ENCODE measurements around the gene CDC34.

CDC34 gene

GRCh38 chr19:589693-590395, 58.3 kb downstream of the CDC34 start, which contains the start of gene HCN2:
TSS of gene HCN2 (plus strand) at chr19:589881. CDS start at chr19:589946, 65 bp downstream.
- no peak for DNase-seq

- no peak for DNase-seq
Observed at GRCh38 chr19:590396-590745, 58.8 kb downstream of the CDC34 start.

GRCh38 chr19:590750-591098, 59.2 kb downstream of the CDC34 start:
- no peak for DNase-seq

- peak in 1 of 2 donors; percentile 14 for DNase-seq
Observed at GRCh38 chr19:591099-591958, 59.8 kb downstream of the CDC34 start.

Data from inflammatory macrophage (primary cell).